Central memory CD8-positive, alpha-beta T cell (primary cell): ENCODE measurements around the gene SRF.

Source experiments
- ATAC-seq: fragments of 150-1000 bp; cut with Tn5 transposase; replicated peaks from 2 replicates; pipeline ENCODE4 v1.10.0; 2022; ENCODE audit warnings: mild to moderate bottlenecking, moderate FRiP score, moderate number of reproducible peaks; ENCODE audit not compliant: poor library complexity, severe bottlenecking; ENCODE audit errors: extremely low read depth
- DNase-seq, 2 donors: peaks; one replicate each; pipeline ENCODE4 v3.0.0; 2021; ENCODE audit warnings: low spot score in 2 of 2
- H3K27ac Mint-ChIP-seq: one replicate; pipeline ENCODE4 v1.8.0; 2022; ENCODE audit warnings: low read depth, mild to moderate bottlenecking, moderate library complexity, mixed read lengths
- H3K27me3 Mint-ChIP-seq: one replicate; pipeline ENCODE4 v1.8.0; 2022; ENCODE audit warnings: mixed read lengths
- H3K36me3 Mint-ChIP-seq: one replicate; pipeline ENCODE4 v1.8.0; 2022; ENCODE audit warnings: mild to moderate bottlenecking, moderate library complexity, mixed read lengths; ENCODE audit not compliant: insufficient read depth
- H3K4me1 Mint-ChIP-seq: one replicate; pipeline ENCODE4 v1.8.0; 2022; ENCODE audit warnings: mixed read lengths
- H3K4me3 Mint-ChIP-seq: one replicate; pipeline ENCODE4 v1.8.0; 2022; ENCODE audit warnings: mild to moderate bottlenecking, moderate library complexity, mixed read lengths
- H3K9me3 Mint-ChIP-seq: one replicate; pipeline ENCODE4 v1.8.0; 2022; ENCODE audit warnings: mixed read lengths

The SRF gene

GRCh38 chr6:43231053-43231452 lies 60.0 kb downstream of the SRF start:
- ATAC-seq (no peak), DNase-seq (no peak)
- Mint-ChIP-seq H3K9me3 (no peaks in the 10 kb centered on the region), H3K27me3 (peaks cover 32% of the 10 kb centered on the region), H3K36me3 (peaks cover 11% of the 10 kb centered on the region), H3K4me3 (no peak overlapping the region), H3K4me1 (peaks cover 21% of the 10 kb centered on the region), H3K27ac (peak overlapping the region; percentile 10)
